K562 (cell line): Measurements from ENCODE around the gene PSMB8. TPM values are rescaled to one million over a fixed set of nuclear protein-coding genes. Genes with fewer than 3 reads are reported as not detected.

Experiments
- CHD1 ChIP-seq: fragments of 200-600 bp; sonication (generic); IDR thresholded peaks from one replicate; pipeline ENCODE4 v1.6.1; 2012; ENCODE audit warnings: mild to moderate bottlenecking, moderate library complexity, low read length, inconsistent platforms
- EP400 ChIP-seq: fragments of 450-650 bp; IDR thresholded peaks from 2 replicates; pipeline ENCODE4 v1.6.1; 2017; ENCODE audit warnings: antibody characterized with exemption, mild to moderate bottlenecking, moderate library complexity
- FOS ChIP-seq: IDR thresholded peaks from 3 replicates; pipeline ENCODE4 v1.6.1; 2011; ENCODE audit not compliant: insufficient read length; ENCODE audit errors: extremely low read depth
- GABPA ChIP-seq: fragments of 200-800 bp; sonication (Bioruptor generic); conservative IDR thresholded peaks from 2 replicates; pipeline ENCODE4 v1.6.1; 2016; ENCODE audit warnings: low read depth, missing genetic modification characterization, missing compliant biosample characterization
- HEY1 ChIP-seq: fragments of 250-450 bp; sonication (Bioruptor Pico); IDR thresholded peaks from 2 replicates; pipeline ENCODE4 v1.5.0; 2020; ENCODE audit warnings: mild to moderate bottlenecking, moderate library complexity, borderline replicate concordance
- KHSRP ChIP-seq: fragments of 450-650 bp; IDR thresholded peaks from 2 replicates; pipeline ENCODE4 v1.6.1; 2017
- NCOA2 ChIP-seq, 2 experiments: fragments of 450-650 bp; IDR thresholded peaks; 2 replicates each; pipeline ENCODE4 v1.6.1; 2018; ENCODE audit warnings: mild to moderate bottlenecking in 2 of 2, moderate library complexity in 1 of 2; ENCODE audit not compliant: partially characterized antibody in 2 of 2
- NR2F6 ChIP-seq: fragments of 450-650 bp; formaldehyde crosslinking; IDR thresholded peaks from 2 replicates; pipeline ENCODE4 v1.4.0; 2020; ENCODE audit warnings: mild to moderate bottlenecking
- U2AF1 ChIP-seq: fragments of 200-400 bp; formaldehyde crosslinking; optimal IDR thresholded peaks from 2 replicates; pipeline ENCODE3; 2017; ENCODE audit warnings: mild to moderate bottlenecking, low read depth, low read length, moderate library complexity
- U2AF2 ChIP-seq: fragments of 200-400 bp; formaldehyde crosslinking; optimal IDR thresholded peaks from 2 replicates; pipeline ENCODE3; 2017; ENCODE audit warnings: low read depth, mild to moderate bottlenecking, low read length
- polyA plus RNA-seq, 8 experiments: library from polyadenylated mRNA; depleted of rRNA in 4 of 8; stranded (reverse) in 5 of 8; unstranded in 3 of 8; fragments of >200 nt; fragmentation: Nextera tagmentation in 2 of 8; fragmentation: Illumina TruSeq in 1 of 8; extraction: Ambion mirVana in 2 of 8; extraction: Trizol in 1 of 8; gene quantifications; 2 replicates each; pipeline versions ENCODE4 v1.2.1 to v1.2.3, GENCODE V29; 2011 to 2014; ENCODE audit warnings: inconsistent platforms in 1 of 8, missing spikeins in 1 of 8
- total RNA-seq, 7 experiments: library from RNA; depleted of rRNA in 6 of 7; stranded (reverse); fragments of >200 nt in 6 of 7; fragmentation: Illumina TruSeq in 2 of 7; extraction: Trizol in 2 of 7; gene quantifications; 2 replicates each; pipeline versions ENCODE4 v1.2.1 to v1.2.3, GENCODE V29; 2011 to 2021; ENCODE audit warnings: low replicate concordance in 1 of 7
- TF ChIP-seq, protein P1 (sequence below): fragments of 250-450 bp; sonication (Bioruptor Pico); IDR thresholded peaks from 2 replicates; pipeline ENCODE4 v1.9.0; 2021; ENCODE audit warnings: mild to moderate bottlenecking, inconsistent platforms
- TF ChIP-seq, protein P2 (sequence below): fragments of 250-450 bp; sonication (Bioruptor Pico); IDR thresholded peaks from 2 replicates; pipeline ENCODE4 v1.5.0; 2021
- TF ChIP-seq, protein P3 (sequence below): fragments of 450-650 bp; conservative IDR thresholded peaks from 2 replicates; pipeline ENCODE4 v1.6.1; 2016; ENCODE audit warnings: missing genetic modification characterization, low read depth, mild to moderate bottlenecking, control low read depth, missing compliant biosample characterization
- TF ChIP-seq, protein P4 (sequence below): IDR thresholded peaks from 2 replicates; pipeline ENCODE4 v1.6.1; 2016; ENCODE audit warnings: missing genetic modification characterization, missing compliant biosample characterization
- TF ChIP-seq, protein P5 (sequence below): fragments of 450-650 bp; IDR thresholded peaks from 2 replicates; pipeline ENCODE4 v1.7.1; 2018; ENCODE audit warnings: mild to moderate bottlenecking, low read depth; ENCODE audit not compliant: partially characterized antibody
- TF ChIP-seq, protein P6 (sequence below): sonication (generic); IDR thresholded peaks from 2 replicates; pipeline ENCODE4 v1.6.1; 2016

Gene PSMB8
- total and polyA plus RNA-seq, 9 of the 15 experiments (the other 6 are each of a cell fraction or from before 2014, with no cell fraction given) = 0.71 to 4.0 (median 2.4) TPM

DNA sequence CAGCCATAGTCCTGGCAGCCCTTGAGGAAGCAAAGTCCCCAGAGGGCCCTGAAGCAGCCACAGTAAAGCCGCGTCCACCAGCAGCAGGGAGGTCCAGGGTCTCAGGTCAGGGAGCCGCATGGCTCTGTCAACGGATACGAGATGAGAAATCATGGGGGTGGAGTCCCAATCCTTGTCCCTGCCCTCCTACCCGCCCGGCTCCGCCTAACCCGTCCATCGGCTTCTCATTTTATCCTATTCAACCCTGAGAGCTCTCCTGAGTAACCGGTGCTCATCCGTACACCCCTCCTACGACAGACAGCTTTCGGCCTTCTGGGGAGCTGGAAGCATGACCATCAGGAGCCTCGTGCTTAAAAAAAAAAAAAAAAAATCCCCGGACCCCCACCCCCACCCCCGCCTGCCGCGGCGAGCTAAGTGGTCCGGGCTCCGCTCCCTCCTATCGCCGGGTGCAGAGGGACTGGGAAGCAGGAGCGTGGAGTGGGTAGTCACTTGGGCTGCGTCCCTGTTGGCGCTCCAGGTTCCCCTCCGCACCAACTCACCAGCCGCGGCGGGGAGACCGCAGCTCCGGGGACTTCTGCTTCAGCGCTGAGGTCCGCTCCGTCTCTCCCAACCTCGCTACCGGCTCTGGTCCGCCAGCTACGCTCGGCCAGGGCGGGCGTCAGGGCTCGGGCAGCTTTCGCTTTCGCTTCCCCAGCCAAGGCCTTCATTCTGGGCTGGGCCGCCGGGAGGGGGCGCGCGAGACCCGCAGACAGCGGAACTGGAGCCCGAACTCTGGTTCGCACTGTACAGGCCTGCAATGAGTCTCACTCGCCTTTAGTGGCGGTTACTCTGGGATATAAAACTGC, 5.5 kb downstream of the PSMB8 start, which contains the start of gene TAP2 (continued):
- TF ChIP-seq, protein P1, sequence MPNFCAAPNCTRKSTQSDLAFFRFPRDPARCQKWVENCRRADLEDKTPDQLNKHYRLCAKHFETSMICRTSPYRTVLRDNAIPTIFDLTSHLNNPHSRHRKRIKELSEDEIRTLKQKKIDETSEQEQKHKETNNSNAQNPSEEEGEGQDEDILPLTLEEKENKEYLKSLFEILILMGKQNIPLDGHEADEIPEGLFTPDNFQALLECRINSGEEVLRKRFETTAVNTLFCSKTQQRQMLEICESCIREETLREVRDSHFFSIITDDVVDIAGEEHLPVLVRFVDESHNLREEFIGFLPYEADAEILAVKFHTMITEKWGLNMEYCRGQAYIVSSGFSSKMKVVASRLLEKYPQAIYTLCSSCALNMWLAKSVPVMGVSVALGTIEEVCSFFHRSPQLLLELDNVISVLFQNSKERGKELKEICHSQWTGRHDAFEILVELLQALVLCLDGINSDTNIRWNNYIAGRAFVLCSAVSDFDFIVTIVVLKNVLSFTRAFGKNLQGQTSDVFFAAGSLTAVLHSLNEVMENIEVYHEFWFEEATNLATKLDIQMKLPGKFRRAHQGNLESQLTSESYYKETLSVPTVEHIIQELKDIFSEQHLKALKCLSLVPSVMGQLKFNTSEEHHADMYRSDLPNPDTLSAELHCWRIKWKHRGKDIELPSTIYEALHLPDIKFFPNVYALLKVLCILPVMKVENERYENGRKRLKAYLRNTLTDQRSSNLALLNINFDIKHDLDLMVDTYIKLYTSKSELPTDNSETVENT = no peak
- TF ChIP-seq U2AF2 = no peak
- no peak for TF ChIP-seq NCOA2 (IDR thresholded peaks at IDR 0.05; ENCODE audit: partially characterized antibody in 2 of 2)
- TF ChIP-seq KHSRP = no peak
- peak; percentile 78 for TF ChIP-seq EP400
- TF ChIP-seq, protein P2, sequence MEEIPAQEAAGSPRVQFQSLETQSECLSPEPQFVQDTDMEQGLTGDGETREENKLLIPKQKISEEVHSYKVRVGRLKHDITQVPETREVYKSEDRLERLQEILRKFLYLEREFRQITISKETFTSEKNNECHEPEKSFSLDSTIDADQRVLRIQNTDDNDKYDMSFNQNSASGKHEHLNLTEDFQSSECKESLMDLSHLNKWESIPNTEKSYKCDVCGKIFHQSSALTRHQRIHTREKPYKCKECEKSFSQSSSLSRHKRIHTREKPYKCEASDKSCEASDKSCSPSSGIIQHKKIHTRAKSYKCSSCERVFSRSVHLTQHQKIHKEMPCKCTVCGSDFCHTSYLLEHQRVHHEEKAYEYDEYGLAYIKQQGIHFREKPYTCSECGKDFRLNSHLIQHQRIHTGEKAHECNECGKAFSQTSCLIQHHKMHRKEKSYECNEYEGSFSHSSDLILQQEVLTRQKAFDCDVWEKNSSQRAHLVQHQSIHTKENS = no peak
- TF ChIP-seq FOS = no peak
- TF ChIP-seq NR2F6 (CRISPR knock-in tag) = no peak
- TF ChIP-seq, protein P3, sequence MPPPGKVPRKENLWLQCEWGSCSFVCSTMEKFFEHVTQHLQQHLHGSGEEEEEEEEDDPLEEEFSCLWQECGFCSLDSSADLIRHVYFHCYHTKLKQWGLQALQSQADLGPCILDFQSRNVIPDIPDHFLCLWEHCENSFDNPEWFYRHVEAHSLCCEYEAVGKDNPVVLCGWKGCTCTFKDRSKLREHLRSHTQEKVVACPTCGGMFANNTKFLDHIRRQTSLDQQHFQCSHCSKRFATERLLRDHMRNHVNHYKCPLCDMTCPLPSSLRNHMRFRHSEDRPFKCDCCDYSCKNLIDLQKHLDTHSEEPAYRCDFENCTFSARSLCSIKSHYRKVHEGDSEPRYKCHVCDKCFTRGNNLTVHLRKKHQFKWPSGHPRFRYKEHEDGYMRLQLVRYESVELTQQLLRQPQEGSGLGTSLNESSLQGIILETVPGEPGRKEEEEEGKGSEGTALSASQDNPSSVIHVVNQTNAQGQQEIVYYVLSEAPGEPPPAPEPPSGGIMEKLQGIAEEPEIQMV (tag) = no peak
- TF ChIP-seq U2AF1 = no peak
- TF ChIP-seq, protein P4, sequence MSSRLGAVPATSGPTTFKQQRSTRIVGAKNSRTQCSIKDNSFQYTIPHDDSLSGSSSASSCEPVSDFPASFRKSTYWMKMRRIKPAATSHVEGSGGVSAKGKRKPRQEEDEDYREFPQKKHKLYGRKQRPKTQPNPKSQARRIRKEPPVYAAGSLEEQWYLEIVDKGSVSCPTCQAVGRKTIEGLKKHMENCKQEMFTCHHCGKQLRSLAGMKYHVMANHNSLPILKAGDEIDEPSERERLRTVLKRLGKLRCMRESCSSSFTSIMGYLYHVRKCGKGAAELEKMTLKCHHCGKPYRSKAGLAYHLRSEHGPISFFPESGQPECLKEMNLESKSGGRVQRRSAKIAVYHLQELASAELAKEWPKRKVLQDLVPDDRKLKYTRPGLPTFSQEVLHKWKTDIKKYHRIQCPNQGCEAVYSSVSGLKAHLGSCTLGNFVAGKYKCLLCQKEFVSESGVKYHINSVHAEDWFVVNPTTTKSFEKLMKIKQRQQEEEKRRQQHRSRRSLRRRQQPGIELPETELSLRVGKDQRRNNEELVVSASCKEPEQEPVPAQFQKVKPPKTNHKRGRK (tag) = no peak
- TF ChIP-seq CHD1 = no peak
- TF ChIP-seq GABPA = 0 out of 2 replicates have a peak, but pooled peaks have one; percentile 15
- TF ChIP-seq, protein P5, sequence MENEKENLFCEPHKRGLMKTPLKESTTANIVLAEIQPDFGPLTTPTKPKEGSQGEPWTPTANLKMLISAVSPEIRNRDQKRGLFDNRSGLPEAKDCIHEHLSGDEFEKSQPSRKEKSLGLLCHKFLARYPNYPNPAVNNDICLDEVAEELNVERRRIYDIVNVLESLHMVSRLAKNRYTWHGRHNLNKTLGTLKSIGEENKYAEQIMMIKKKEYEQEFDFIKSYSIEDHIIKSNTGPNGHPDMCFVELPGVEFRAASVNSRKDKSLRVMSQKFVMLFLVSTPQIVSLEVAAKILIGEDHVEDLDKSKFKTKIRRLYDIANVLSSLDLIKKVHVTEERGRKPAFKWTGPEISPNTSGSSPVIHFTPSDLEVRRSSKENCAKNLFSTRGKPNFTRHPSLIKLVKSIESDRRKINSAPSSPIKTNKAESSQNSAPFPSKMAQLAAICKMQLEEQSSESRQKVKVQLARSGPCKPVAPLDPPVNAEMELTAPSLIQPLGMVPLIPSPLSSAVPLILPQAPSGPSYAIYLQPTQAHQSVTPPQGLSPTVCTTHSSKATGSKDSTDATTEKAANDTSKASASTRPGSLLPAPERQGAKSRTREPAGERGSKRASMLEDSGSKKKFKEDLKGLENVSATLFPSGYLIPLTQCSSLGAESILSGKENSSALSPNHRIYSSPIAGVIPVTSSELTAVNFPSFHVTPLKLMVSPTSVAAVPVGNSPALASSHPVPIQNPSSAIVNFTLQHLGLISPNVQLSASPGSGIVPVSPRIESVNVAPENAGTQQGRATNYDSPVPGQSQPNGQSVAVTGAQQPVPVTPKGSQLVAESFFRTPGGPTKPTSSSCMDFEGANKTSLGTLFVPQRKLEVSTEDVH = no peak
- TF ChIP-seq HEY1 (CRISPR knock-in tag) = peak; percentile 42; the same call in 1 of the 2 replicates
- TF ChIP-seq, protein P6, sequence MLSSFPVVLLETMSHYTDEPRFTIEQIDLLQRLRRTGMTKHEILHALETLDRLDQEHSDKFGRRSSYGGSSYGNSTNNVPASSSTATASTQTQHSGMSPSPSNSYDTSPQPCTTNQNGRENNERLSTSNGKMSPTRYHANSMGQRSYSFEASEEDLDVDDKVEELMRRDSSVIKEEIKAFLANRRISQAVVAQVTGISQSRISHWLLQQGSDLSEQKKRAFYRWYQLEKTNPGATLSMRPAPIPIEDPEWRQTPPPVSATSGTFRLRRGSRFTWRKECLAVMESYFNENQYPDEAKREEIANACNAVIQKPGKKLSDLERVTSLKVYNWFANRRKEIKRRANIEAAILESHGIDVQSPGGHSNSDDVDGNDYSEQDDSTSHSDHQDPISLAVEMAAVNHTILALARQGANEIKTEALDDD = peak; percentile 16; the same call in 1 of the 2 replicates
